ENCODE measurements around the gene RAB10.

- TF ChIP-seq GMEB1 (CRISPR knock-in tag; IDR thresholded peaks at IDR 0.05) (no peak), SETDB1 (IDR thresholded peaks at IDR 0.05; ENCODE audit: low read length) (no peak), EP300 (IDR thresholded peaks at IDR 0.05; ENCODE audit: low read length) (no peak), HNRNPL (IDR thresholded peaks at IDR 0.05; ENCODE audit: low read depth, low read length) (no peak), JUND (IDR thresholded peaks at IDR 0.05; ENCODE audit: borderline replicate concordance, low read depth, low read length) (no peak), JUND (tag; IDR thresholded peaks at IDR 0.05; ENCODE audit: borderline replicate concordance, low read depth, low read length) (no peak), TEAD2 (tag; IDR thresholded peaks at IDR 0.05) (no peak), MAFK (IDR thresholded peaks at IDR 0.05; ENCODE audit: low read length) (no peak), TFAM (CRISPR knock-in tag; conservative IDR thresholded peaks at IDR 0.05) (no peak), CTCF (IDR thresholded peaks at IDR 0.05 in 2 of 3, conservative IDR thresholded peaks at IDR 0.05 in 1 of 3; ENCODE audit: insufficient read depth in 2 of 3, low read depth in 1 of 3, low read length in 3 of 3) (no peak)
Measured at GRCh38 chr2:26126074-26126473, 92.2 kb downstream of the RAB10 start.
